ENCODE data around the gene OR5AN1. TPM values are rescaled to one million over a fixed set of nuclear protein-coding genes. Genes with fewer than 3 reads are reported as not detected.
"Not testable (repeated sequence)": the region's sequence is repeated elsewhere in the genome, so short reads cannot be mapped to it uniquely, and the experiment has no call there.

The OR5AN1 gene
- not detected for total RNA-seq

DNA sequence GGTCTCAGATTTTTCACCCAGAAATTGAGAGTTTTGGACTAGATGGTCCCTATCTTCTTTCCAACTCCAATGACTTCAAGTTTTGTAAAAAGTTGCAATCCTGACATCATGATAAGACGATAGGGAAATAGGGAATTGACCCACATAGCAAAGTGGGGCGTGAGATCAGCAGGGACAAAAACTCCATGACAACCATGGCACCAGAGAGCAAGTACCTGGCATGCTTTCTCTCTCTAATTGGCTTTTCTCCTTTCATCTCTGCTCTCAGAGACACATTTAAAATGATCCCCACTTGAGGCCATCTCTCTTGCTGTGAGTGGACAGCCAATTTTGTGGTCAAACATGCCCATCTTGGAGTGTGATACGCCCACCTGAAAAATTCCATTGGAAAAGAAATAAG, at the start of gene OR5AN1:
Gene OR5AN1, plus strand, starts transcription at position 301 of the 400 bp plus-strand sequence. CDS start 5,564 bp downstream, outside the sequence.
- no peak for TF ChIP-seq POLR2A (IDR thresholded peaks at IDR 0.05)
- TF ChIP-seq CTCF (IDR thresholded peaks at IDR 0.05) = no peak
- no peak within 1 kb of the TSS for H3K4me3 ChIP-seq (ENCODE audit: low read depth, poor library complexity, severe bottlenecking)
- DNase-seq (ENCODE audit: low spot score in 2 of 2) = no peak
- intact Hi-C loops (cut with DNase I; ENCODE audit: low total_unique reads) = no loop called here
- 75% methylated on average over 3 of the region's 3 CpGs for WGBS, 2 donors

- TF ChIP-seq POLR2A (IDR thresholded peaks at IDR 0.05) = no peak
- no peak for TF ChIP-seq CTCF (IDR thresholded peaks at IDR 0.05)
- intact Hi-C loops (cut with DNase I; ENCODE audit: low total_unique reads) = no loop called here
- no peak for DNase-seq (ENCODE audit: low spot score in 2 of 2)
- no peak overlapping the region for H3K4me3 ChIP-seq (ENCODE audit: low read depth, poor library complexity, severe bottlenecking)
Measured at GRCh38 chr11:59335001-59335400, 23.7 kb upstream of the OR5AN1 start.

DNA sequence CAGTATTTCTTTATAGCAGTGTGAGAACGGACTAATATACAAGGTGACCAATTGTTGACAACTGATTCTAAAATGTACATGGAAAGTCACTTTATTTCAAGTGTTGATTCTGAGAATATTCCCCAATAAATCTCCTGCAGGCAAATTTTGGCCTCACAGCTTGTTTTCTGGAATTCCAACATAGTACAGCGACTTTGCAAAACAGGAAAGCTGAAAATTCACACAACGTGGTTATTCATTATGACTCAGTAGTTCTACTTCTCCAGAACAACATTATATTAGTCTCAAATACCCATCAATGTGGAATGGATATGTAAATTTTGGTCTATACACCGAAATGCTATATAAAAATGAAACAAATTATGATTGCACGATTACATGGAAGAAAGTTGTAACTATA, 22.5 kb upstream of the OR5AN1 start:
- no peak overlapping the region for H3K4me3 ChIP-seq (ENCODE audit: low read depth, poor library complexity, severe bottlenecking)
- TF ChIP-seq POLR2A (IDR thresholded peaks at IDR 0.05) = no peak
- TF ChIP-seq CTCF (IDR thresholded peaks at IDR 0.05) = no peak
- DNase-seq (ENCODE audit: low spot score in 2 of 2) = no peak
- WGBS, 2 donors = 67 to 71% methylated on average over 5 of the region's 5 CpGs
- intact Hi-C loops (cut with DNase I; ENCODE audit: low total_unique reads) = no loop called here

- intact Hi-C loops (cut with DNase I; ENCODE audit: low total_unique reads) = no loop called here
- TF ChIP-seq POLR2A (IDR thresholded peaks at IDR 0.05) = no peak
- no peak for TF ChIP-seq CTCF (IDR thresholded peaks at IDR 0.05)
Measured at GRCh38 chr11:59336931-59337330, 21.8 kb upstream of the OR5AN1 start.

DNA sequence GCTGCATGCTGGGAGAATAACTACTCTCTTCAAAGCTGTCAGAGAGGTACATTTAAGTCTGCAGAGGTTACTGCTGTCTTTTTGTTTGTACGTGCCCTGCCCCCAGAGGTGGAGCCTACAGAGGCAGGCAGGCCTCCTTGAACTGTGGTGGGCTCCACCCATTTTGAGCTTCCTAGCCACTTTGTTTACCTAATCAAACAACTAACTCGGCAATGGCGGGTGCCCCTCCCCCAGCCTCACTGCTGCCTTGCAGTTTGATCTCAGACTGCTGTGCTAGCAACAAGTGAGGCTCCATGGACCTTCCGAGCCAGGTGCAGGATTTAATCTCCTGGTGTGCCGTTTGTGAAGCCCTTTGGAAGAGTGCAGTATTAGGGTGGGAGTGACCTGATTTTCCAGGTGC, 9.0 kb upstream of the OR5AN1 start:
- WGBS, 2 donors = 79 to 84% methylated on average over 5 of the region's 5 CpGs
- not testable (repeated sequence) for DNase-seq (ENCODE audit: low spot score in 2 of 2); H3K4me3 ChIP-seq (ENCODE audit: low read depth, poor library complexity, severe bottlenecking)
- intact Hi-C loops (cut with DNase I; ENCODE audit: low total_unique reads) = loop anchor here (5.0 kb wide), 1 partner anchor 438 kb away; no protein-coding TSS in a partner anchor

More at GRCh38 chr11:59336931-59337330, 21.8 kb upstream of the OR5AN1 start:
- no peak for DNase-seq (ENCODE audit: low spot score in 2 of 2)
- no peak overlapping the region for H3K4me3 ChIP-seq (ENCODE audit: low read depth, poor library complexity, severe bottlenecking)

GRCh38 chr11:59355226-59355625, 3.5 kb upstream of the OR5AN1 start:
- no peak for TF ChIP-seq CTCF (IDR thresholded peaks at IDR 0.05)
- TF ChIP-seq POLR2A (IDR thresholded peaks at IDR 0.05) = no peak
- intact Hi-C loops (cut with DNase I; ENCODE audit: low total_unique reads) = no loop called here
- no peak for DNase-seq (ENCODE audit: low spot score in 2 of 2)
- 86 to 87% methylated on average over 4 of the region's 4 CpGs for WGBS, 2 donors
- H3K4me3 ChIP-seq (ENCODE audit: low read depth, poor library complexity, severe bottlenecking) = no peak overlapping the region
